Suprapubic skin (tissue), 4 donors: ENCODE results near the gene KLHL11.

ENCODE experiments used
- POLR2A ChIP-seq, 2 donors: fragments of 450-650 bp; IDR thresholded peaks; one replicate each; pipeline ENCODE4 v1.6.1; 2017; ENCODE audit warnings: antibody characterized with exemption in 2 of 2, mild to moderate bottlenecking in 2 of 2, moderate library complexity in 2 of 2
- POLR2AphosphoS5 ChIP-seq, 3 donors: sonication (generic); formaldehyde crosslinking; IDR thresholded peaks; one replicate each; pipeline ENCODE4 v1.6.1; 2017; ENCODE audit warnings: antibody characterized with exemption in 3 of 3
- TF ChIP-seq, protein P1 (sequence below), 2 donors: fragments of 200-600 bp in 1 of 2; fragments of 450-650 bp in 1 of 2; sonication (generic) in 1 of 2; IDR thresholded peaks; one replicate each; pipeline ENCODE4 v1.5.1; 2016 to 2019; ENCODE audit warnings: antibody characterized with exemption in 2 of 2, mild to moderate bottlenecking in 1 of 2, moderate library complexity in 1 of 2

DNA sequence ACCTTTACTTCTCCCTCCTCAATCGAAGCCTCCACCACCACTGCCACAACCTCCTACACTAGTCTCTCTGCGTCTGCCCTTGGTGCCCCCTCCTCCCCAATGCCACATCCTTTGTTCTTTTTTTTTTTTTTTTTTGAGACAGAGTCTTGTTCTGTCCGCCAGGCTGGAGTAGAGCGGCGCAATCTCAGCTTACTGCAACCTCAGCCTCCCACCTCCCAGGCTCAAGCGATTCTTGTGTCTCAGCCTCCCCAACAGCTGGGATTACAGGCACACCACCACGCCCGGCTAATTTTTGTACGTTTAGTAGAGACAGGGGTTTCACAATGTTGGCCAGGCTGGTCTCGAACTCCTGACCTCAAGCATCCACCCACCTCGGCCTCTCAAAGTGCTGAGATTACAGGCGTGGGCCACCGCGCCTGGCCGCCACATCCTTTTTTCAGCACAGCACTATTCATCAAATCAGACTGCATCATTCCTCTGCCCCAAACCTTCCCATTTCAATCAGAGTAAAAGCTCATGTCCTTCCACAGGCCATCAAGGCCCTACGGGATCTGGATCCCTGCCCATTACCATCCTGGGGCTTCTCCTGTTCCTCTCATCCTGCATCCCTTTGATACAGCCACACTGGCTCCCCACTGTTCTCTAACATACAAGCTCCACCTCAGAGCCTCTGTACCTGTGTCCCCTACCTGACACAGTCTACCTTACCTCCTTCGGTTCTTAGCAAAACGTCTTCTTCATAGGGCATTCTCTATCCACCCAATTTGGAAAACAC is 2.0 kb downstream of the KLHL11 start:
- TF ChIP-seq, protein P1, sequence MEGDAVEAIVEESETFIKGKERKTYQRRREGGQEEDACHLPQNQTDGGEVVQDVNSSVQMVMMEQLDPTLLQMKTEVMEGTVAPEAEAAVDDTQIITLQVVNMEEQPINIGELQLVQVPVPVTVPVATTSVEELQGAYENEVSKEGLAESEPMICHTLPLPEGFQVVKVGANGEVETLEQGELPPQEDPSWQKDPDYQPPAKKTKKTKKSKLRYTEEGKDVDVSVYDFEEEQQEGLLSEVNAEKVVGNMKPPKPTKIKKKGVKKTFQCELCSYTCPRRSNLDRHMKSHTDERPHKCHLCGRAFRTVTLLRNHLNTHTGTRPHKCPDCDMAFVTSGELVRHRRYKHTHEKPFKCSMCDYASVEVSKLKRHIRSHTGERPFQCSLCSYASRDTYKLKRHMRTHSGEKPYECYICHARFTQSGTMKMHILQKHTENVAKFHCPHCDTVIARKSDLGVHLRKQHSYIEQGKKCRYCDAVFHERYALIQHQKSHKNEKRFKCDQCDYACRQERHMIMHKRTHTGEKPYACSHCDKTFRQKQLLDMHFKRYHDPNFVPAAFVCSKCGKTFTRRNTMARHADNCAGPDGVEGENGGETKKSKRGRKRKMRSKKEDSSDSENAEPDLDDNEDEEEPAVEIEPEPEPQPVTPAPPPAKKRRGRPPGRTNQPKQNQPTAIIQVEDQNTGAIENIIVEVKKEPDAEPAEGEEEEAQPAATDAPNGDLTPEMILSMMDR (IDR thresholded peaks at IDR 0.05), result no peak
- TF ChIP-seq POLR2AphosphoS5 (IDR thresholded peaks at IDR 0.05) (no peak), POLR2A (IDR thresholded peaks at IDR 0.05) (no peak)
